Trophoblast cell (in vitro differentiated cells and primary cell): ENCODE results near the gene LIPK.
"Not testable (repeated sequence)": the region's sequence is repeated elsewhere in the genome, so short reads cannot be mapped to it uniquely, and the experiment has no call there.

Experiments
- DNase-seq, 2 donors: peaks; one replicate each; pipeline ENCODE4 v3.0.0-alpha.2; 2016
- H2AFZ ChIP-seq: 2 replicates; pipeline ENCODE4 v1.6.1; 2013; ENCODE audit warnings: low read length, moderate library complexity, mild to moderate bottlenecking; ENCODE audit not compliant: insufficient read depth, poor library complexity
- H2AK5ac ChIP-seq: 2 replicates; pipeline ENCODE4 v1.6.1; 2013; ENCODE audit warnings: mild to moderate bottlenecking, low read length
- H2BK120ac ChIP-seq: 2 replicates; pipeline ENCODE4 v1.6.1; 2013; ENCODE audit warnings: low read length, mild to moderate bottlenecking, moderate library complexity; ENCODE audit not compliant: insufficient read depth, poor library complexity
- H2BK12ac ChIP-seq: 2 replicates; pipeline ENCODE4 v1.6.1; 2013; ENCODE audit warnings: mild to moderate bottlenecking, low read length, moderate library complexity
- H2BK5ac ChIP-seq: 2 replicates; pipeline ENCODE4 v1.6.1; 2013; ENCODE audit warnings: low read length, low read depth, moderate library complexity, mild to moderate bottlenecking; ENCODE audit not compliant: poor library complexity
- H3K14ac ChIP-seq: 2 replicates; pipeline ENCODE4 v1.6.1; 2013; ENCODE audit warnings: mild to moderate bottlenecking, low read length
- H3K18ac ChIP-seq: 2 replicates; pipeline ENCODE4 v1.6.1; 2013; ENCODE audit warnings: mild to moderate bottlenecking, low read length
- H3K23ac ChIP-seq: 2 replicates; pipeline ENCODE4 v1.6.1; 2013; ENCODE audit warnings: low read length
- H3K27ac ChIP-seq: 2 replicates; pipeline ENCODE4 v1.5.1; 2013; ENCODE audit warnings: low read depth, mild to moderate bottlenecking, inconsistent platforms, low read length, moderate library complexity
- H3K27me3 ChIP-seq: 2 replicates; pipeline ENCODE4 v1.6.1; 2013; ENCODE audit warnings: inconsistent platforms, mild to moderate bottlenecking, low read length, moderate library complexity; ENCODE audit not compliant: insufficient read depth
- H3K36me3 ChIP-seq, 2 experiments: 1 replicate in 1 of 2; 2 replicates in 1 of 2; pipeline ENCODE4 v1.6.1; 2013; ENCODE audit warnings: low read length in 2 of 2, mild to moderate bottlenecking in 2 of 2, moderate library complexity in 1 of 2; ENCODE audit not compliant: insufficient read depth in 2 of 2, control insufficient read depth in 1 of 2
- H3K4ac ChIP-seq: 2 replicates; pipeline ENCODE4 v1.6.1; 2013; ENCODE audit warnings: low read depth, mild to moderate bottlenecking, low read length, moderate library complexity
- H3K4me1 ChIP-seq, 2 experiments: 1 replicate in 1 of 2; 2 replicates in 1 of 2; pipeline ENCODE4 v1.6.1; 2013; ENCODE audit warnings: low read length in 2 of 2, mild to moderate bottlenecking in 2 of 2, moderate library complexity in 1 of 2; ENCODE audit not compliant: insufficient read depth in 2 of 2, control insufficient read depth in 1 of 2
- H3K4me2 ChIP-seq: 2 replicates; pipeline ENCODE4 v1.6.1; 2013; ENCODE audit warnings: inconsistent platforms, mild to moderate bottlenecking, low read length, moderate library complexity
- H3K4me3 ChIP-seq: 2 replicates; pipeline ENCODE4 v1.5.1; 2013; ENCODE audit warnings: mild to moderate bottlenecking, low read depth, low read length, inconsistent platforms
- H3K79me1 ChIP-seq: one replicate; pipeline ENCODE4 v1.6.1; 2013; ENCODE audit warnings: low read length
- H3K79me2 ChIP-seq: 2 replicates; pipeline ENCODE4 v1.6.1; 2013; ENCODE audit warnings: low read length, mild to moderate bottlenecking; ENCODE audit not compliant: control insufficient read depth, insufficient read depth, poor library complexity
- H3K9ac ChIP-seq: 2 replicates; pipeline ENCODE4 v1.6.1; 2013; ENCODE audit warnings: mild to moderate bottlenecking, low read length
- H3K9me3 ChIP-seq: 2 replicates; pipeline ENCODE4 v1.6.1; 2013; ENCODE audit warnings: low read depth, mild to moderate bottlenecking, control low read depth, inconsistent platforms, low read length; ENCODE audit not compliant: insufficient read depth
- H4K12ac ChIP-seq: 2 replicates; pipeline ENCODE4 v1.6.1; 2013; ENCODE audit warnings: low read depth, mild to moderate bottlenecking, low read length, moderate library complexity
- H4K8ac ChIP-seq: 2 replicates; pipeline ENCODE4 v1.6.1; 2013; ENCODE audit warnings: low read depth, mild to moderate bottlenecking, low read length, moderate library complexity
- H4K91ac ChIP-seq: one replicate; pipeline ENCODE4 v1.6.1; 2013; ENCODE audit warnings: low read depth, mild to moderate bottlenecking, low read length, moderate library complexity
- whole genome bisulfite sequencing: extraction: QIAGEN DNeasy Blood & Tissue Kit; methylation state at CpG from one replicate; pipeline ENCODE4 v1.1.7; 2013; ENCODE audit warnings: missing lambda C conversion rate; ENCODE audit not compliant: insufficient read length, insufficient coverage; ENCODE audit errors: extremely low coverage; 5-methylcytosine and 5-hydroxymethylcytosine counted together

LIPK gene

GRCh38 chr10:88731296-88731695 lies 25.2 kb downstream of the LIPK start:
- Histone ChIP-seq H4K91ac (no peak overlapping the region), H2AK5ac (no peak overlapping the region), H4K8ac (no peak overlapping the region), H3K27ac (no peak overlapping the region), H3K23ac (no peak overlapping the region), H3K36me3 (no peaks in the 10 kb centered on the region), H2BK120ac (no peak overlapping the region), H3K4ac (no peak overlapping the region), H3K4me1 (no peaks in the 10 kb centered on the region), H3K14ac (no peak overlapping the region), H3K18ac (no peak overlapping the region), H3K79me2 (no peaks in the 10 kb centered on the region), H3K4me2 (no peak overlapping the region), H3K9ac (no peak overlapping the region), H2AFZ (no peak overlapping the region), H2BK12ac (no peak overlapping the region), H3K27me3 (no peaks in the 10 kb centered on the region), H3K9me3 (peaks cover 6% of the 10 kb centered on the region), H3K4me3 (no peak overlapping the region), H3K79me1 (no peaks in the 10 kb centered on the region), H4K12ac (no peak overlapping the region), H2BK5ac (no peak overlapping the region)
- no CpG with 5 or more reads among the region's 6 CpGs for WGBS
- peak; percentile 6 to 39 for DNase-seq

GRCh38 chr10:88733215-88733614 lies 27.2 kb downstream of the LIPK start:
- Histone ChIP-seq H2AK5ac (no peak overlapping the region), H3K9ac (no peak overlapping the region), H2AFZ (no peak overlapping the region), H3K36me3 (no peaks in the 10 kb centered on the region), H3K4me2 (no peak overlapping the region), H4K12ac (no peak overlapping the region), H4K91ac (no peak overlapping the region), H3K27ac (no peak overlapping the region), H3K23ac (no peak overlapping the region), H3K79me2 (no peaks in the 10 kb centered on the region), H3K27me3 (no peaks in the 10 kb centered on the region), H3K18ac (no peak overlapping the region), H4K8ac (no peak overlapping the region), H3K9me3 (peaks cover 4% of the 10 kb centered on the region), H3K4ac (no peak overlapping the region), H2BK5ac (no peak overlapping the region), H3K79me1 (no peaks in the 10 kb centered on the region), H2BK120ac (no peak overlapping the region), H2BK12ac (no peak overlapping the region), H3K14ac (no peak overlapping the region), H3K4me1 (no peaks in the 10 kb centered on the region), H3K4me3 (no peak overlapping the region)
- WGBS = no CpG with 5 or more reads among the region's 2 CpGs
- DNase-seq = no peak

- H3K18ac ChIP-seq = no peak overlapping the region
- H2AFZ ChIP-seq = no peak overlapping the region
- H3K9ac ChIP-seq = no peak overlapping the region
- no peak overlapping the region for H3K4ac ChIP-seq
- H2BK5ac ChIP-seq = no peak overlapping the region
- no peaks in the 10 kb centered on the region for H3K9me3 ChIP-seq
- H3K14ac ChIP-seq = no peak overlapping the region
- DNase-seq = no peak
- no peak overlapping the region for H4K8ac ChIP-seq
- no peak overlapping the region for H3K23ac ChIP-seq
- H2BK12ac ChIP-seq = no peak overlapping the region
- no peak overlapping the region for H3K4me3 ChIP-seq
- H4K12ac ChIP-seq = no peak overlapping the region
- no peak overlapping the region for H3K27ac ChIP-seq
- no CpG with 5 or more reads among the region's 1 CpG for WGBS
- H3K79me1 ChIP-seq = no peaks in the 10 kb centered on the region
- H4K91ac ChIP-seq = no peak overlapping the region
- H3K79me2 ChIP-seq = no peaks in the 10 kb centered on the region
- no peak overlapping the region for H2BK120ac ChIP-seq
- H3K4me1 ChIP-seq = no peaks in the 10 kb centered on the region
- H3K4me2 ChIP-seq = no peak overlapping the region
- H3K36me3 ChIP-seq = no peaks in the 10 kb centered on the region
- no peak overlapping the region for H2AK5ac ChIP-seq
- no peaks in the 10 kb centered on the region for H3K27me3 ChIP-seq
Measured at GRCh38 chr10:88735661-88736060, 29.6 kb downstream of the LIPK start.

GRCh38 chr10:88741921-88742320 lies 35.9 kb downstream of the LIPK start:
- not testable (repeated sequence) for H3K9ac ChIP-seq, H2AK5ac ChIP-seq, H2BK12ac ChIP-seq, H2BK120ac ChIP-seq, H3K23ac ChIP-seq, H4K8ac ChIP-seq, H2AFZ ChIP-seq, H3K27me3 ChIP-seq, H4K91ac ChIP-seq, H3K18ac ChIP-seq, H3K79me2 ChIP-seq, H3K4me3 ChIP-seq, H3K4me1 ChIP-seq, H4K12ac ChIP-seq, H3K36me3 ChIP-seq, H3K9me3 ChIP-seq, H2BK5ac ChIP-seq, H3K4me2 ChIP-seq, H3K27ac ChIP-seq, H3K14ac ChIP-seq, H3K4ac ChIP-seq, H3K79me1 ChIP-seq, DNase-seq
- no CpG with 5 or more reads among the region's 5 CpGs for WGBS
